ENCODE results near the gene KIF6. TPM values are rescaled to one million over a fixed set of nuclear protein-coding genes. Genes with fewer than 3 reads are reported as not detected.

The KIF6 gene
- total RNA-seq, 1 experiment from 2014 or later, result not detected

GRCh38 chr6:39347206-39347605 lies 378.0 kb downstream of the KIF6 start:
- TF ChIP-seq YY1 (IDR thresholded peaks at IDR 0.05; ENCODE audit: extremely low read depth, insufficient replicate concordance, low read depth, low read length) (no peak), EGR1 (IDR thresholded peaks at IDR 0.05; ENCODE audit: low read depth) (no peak), ZBTB33 (IDR thresholded peaks at IDR 0.05; ENCODE audit: extremely low read depth, insufficient replicate concordance, low read length) (no peak), SIN3A (IDR thresholded peaks at IDR 0.05; ENCODE audit: low read depth) (no peak), RAD21 (IDR thresholded peaks at IDR 0.05; ENCODE audit: low read depth) (no peak), FOSL1 (IDR thresholded peaks at IDR 0.05; ENCODE audit: low read depth) (no peak), CTCF (IDR thresholded peaks at IDR 0.05 in 2 of 3, conservative IDR thresholded peaks at IDR 0.05 in 1 of 3; ENCODE audit: borderline replicate concordance in 1 of 3, insufficient read depth in 1 of 3, low read depth in 2 of 3, low read length in 2 of 3) (no peak), EZH2 (IDR thresholded peaks at IDR 0.05) (no peak), TCF7L2 (IDR thresholded peaks at IDR 0.05; ENCODE audit: borderline replicate concordance, extremely low read depth, insufficient read depth, insufficient read length) (no peak), ELF1 (IDR thresholded peaks at IDR 0.05; ENCODE audit: borderline replicate concordance, low read depth) (no peak)
- RAD21 ChIA-PET (ENCODE audit: low non-redundant PET in 1 of 2, low total read pairs in 2 of 2, uncharacterized antibody in 2 of 2, unreplicated experiment in 2 of 2), result no interaction called here
- H3K27ac ChIP-seq (ENCODE audit: low read depth, low read length), result no peak overlapping the region
- H2AFZ ChIP-seq (ENCODE audit: low read depth, low read length, poor library complexity, severe bottlenecking), result no peak overlapping the region
- ATAC-seq (no peak), DNase-seq (ENCODE audit: low read depth, low spot score) (no peak)
- no TSS peak for BruUV-seq (replicated peaks)
- intact Hi-C loops (cut with micrococcal nuclease), result loop anchor here (5.0 to 10.0 kb wide), 3 partner anchors 960 to 1720 kb away; no protein-coding TSS in a partner anchor
- H3K4me1 ChIP-seq (ENCODE audit: control insufficient read depth in 1 of 2, insufficient read depth in 2 of 2, low read length in 2 of 2), result no peaks in the 10 kb centered on the region
- H3K27me3 ChIP-seq (ENCODE audit: insufficient read depth, low read length), result no peaks in the 10 kb centered on the region; the same call in 1 of the 2 replicates
- H3K9ac ChIP-seq (ENCODE audit: low read length), result no peak overlapping the region
- no peak overlapping the region for H3K4me2 ChIP-seq (ENCODE audit: low read length)
- H3K36me3 ChIP-seq (ENCODE audit: control insufficient read depth in 1 of 2, insufficient read depth in 2 of 2, low read length in 2 of 2), result no peaks in the 10 kb centered on the region
- H3K9me2 ChIP-seq (ENCODE audit: insufficient read depth), result no peaks in the 10 kb centered on the region
- H4K20me1 ChIP-seq (ENCODE audit: insufficient read depth), result no peaks in the 10 kb centered on the region
- CTCF ChIA-PET, result no interaction called here
- H3K9me3 ChIP-seq (ENCODE audit: control insufficient read depth in 1 of 2, insufficient read depth in 1 of 2, low read depth in 1 of 2, low read length in 2 of 2), result no peaks in the 10 kb centered on the region
- H3K4me3 ChIP-seq (replicated peaks in 1 of 2; ENCODE audit: low read depth in 1 of 2, low read length in 2 of 2), result no peak overlapping the region
- POLR2A ChIA-PET, result no interaction called here
- H3K79me2 ChIP-seq (ENCODE audit: insufficient read depth, low read length), result no peaks in the 10 kb centered on the region
